GM10266 (cell line): ENCODE measurements around the gene FNDC3B.
"Not testable (repeated sequence)": the region's sequence is repeated elsewhere in the genome, so short reads cannot be mapped to it uniquely, and the experiment has no call there.

Experiments used
- DNase-seq: peaks from one replicate; pipeline ENCODE4 v3.0.0; 2012; ENCODE audit errors: extremely low spot score
- TF ChIP-seq, protein P1 (sequence below): IDR thresholded peaks from 2 replicates; pipeline ENCODE4 v1.5.1; 2012; ENCODE audit warnings: mild to moderate bottlenecking, low read depth; ENCODE audit not compliant: control insufficient read depth, insufficient read depth; ENCODE audit errors: missing control alignments

FNDC3B gene

GRCh38 chr3:172235698-172236097 lies 196.3 kb downstream of the FNDC3B start:
- DNase-seq: no peak
- TF ChIP-seq, protein P1, sequence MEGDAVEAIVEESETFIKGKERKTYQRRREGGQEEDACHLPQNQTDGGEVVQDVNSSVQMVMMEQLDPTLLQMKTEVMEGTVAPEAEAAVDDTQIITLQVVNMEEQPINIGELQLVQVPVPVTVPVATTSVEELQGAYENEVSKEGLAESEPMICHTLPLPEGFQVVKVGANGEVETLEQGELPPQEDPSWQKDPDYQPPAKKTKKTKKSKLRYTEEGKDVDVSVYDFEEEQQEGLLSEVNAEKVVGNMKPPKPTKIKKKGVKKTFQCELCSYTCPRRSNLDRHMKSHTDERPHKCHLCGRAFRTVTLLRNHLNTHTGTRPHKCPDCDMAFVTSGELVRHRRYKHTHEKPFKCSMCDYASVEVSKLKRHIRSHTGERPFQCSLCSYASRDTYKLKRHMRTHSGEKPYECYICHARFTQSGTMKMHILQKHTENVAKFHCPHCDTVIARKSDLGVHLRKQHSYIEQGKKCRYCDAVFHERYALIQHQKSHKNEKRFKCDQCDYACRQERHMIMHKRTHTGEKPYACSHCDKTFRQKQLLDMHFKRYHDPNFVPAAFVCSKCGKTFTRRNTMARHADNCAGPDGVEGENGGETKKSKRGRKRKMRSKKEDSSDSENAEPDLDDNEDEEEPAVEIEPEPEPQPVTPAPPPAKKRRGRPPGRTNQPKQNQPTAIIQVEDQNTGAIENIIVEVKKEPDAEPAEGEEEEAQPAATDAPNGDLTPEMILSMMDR: no peak

DNA sequence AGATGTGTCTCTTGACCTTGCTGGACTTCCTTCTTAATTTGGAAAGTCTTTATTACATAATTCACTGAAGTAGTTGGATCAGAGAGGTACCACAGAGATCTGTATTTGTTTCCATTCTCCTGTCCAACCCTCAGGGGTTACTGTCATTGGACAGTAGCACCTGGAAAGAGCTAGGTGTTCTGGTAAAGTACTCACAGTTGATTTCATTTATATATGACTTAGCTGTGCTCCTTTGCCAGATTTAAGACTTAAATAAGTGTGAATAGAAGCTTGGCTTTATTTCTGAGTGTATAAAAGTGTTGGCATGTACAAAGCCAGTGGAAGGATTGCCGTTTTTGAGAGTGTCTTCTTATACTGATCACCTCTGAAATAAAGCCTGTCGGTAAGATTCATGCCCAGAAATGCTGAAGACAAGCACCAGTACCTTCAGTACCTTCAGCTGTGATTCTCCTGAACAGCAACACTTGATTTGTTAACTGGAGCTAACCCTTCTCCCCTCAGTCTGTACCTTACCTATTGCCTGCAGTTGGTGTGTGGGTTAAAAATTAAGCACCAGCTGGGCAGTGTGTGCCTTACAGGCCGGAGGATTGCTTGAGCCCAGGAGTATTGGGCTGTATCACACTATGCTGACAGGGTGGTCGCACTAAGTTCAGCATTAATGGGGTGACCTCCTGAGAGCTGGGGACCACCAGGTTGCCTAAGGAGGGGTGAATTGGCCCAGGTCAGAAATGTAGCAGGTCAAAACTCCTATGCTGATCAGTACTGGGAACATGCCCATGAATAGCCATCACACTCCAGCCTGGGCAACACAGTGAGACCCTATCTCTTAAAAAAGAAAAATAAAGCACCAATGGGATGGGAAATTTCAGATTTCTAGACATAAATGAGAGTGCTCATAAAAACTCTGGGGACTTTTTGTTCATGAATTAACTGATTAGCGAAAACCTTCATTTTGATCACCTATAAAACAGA lies 197.7 kb downstream of the FNDC3B start:
- DNase-seq: no peak
- TF ChIP-seq, protein P1: no peak

DNA sequence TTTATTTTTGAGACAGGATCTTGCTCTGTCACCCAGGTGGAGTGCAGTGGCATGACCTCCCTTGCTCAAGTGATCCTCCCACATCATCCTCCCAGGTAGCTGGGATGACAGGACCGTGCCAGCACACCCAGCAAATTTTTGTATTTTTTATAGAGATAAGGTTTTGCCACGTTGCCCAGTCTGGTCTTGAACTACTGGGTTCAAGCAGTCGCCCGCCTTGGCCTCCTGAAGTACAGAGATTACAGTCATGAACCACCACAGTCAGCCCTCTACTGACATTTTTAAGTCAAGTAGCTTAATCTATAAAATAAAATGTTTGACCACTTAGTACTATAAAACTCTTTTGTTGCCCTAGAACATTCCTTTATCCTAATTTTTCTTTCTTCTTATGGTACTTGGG lies 198.8 kb downstream of the FNDC3B start:
- TF ChIP-seq, protein P1: no peak
- DNase-seq: no peak

DNA sequence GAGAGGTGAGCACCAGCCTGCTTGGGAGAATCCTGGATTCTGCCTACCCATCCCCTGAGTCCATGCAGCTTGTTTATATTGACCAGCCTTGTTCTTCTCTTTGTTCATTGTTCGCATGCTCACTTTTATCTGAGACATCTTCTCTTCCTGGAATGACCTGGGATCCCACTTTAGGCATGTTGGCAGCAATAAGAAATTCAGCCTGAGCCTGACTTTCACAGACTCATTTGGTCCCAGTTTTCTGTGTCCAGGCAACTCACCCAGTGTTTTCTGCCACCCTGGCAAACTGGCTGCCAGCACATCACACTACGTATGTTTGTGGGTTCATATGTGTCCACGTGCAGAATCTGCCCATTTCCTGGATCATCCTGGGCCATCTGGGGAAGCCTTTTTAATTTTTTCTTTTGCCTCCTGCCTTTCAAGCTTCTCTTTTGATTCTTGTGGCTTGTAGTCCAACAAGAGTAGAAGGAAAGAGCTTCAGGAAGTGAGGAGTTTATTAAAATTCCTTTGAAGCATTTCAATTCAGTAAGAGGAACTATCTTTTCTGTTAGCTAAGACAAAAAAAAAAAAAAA lies 199.9 kb downstream of the FNDC3B start:
- no peak for DNase-seq
- TF ChIP-seq, protein P1: no peak

- TF ChIP-seq, protein P1: no peak
- no peak for DNase-seq
Observed at GRCh38 chr3:172241405-172241804, 202.0 kb downstream of the FNDC3B start.

DNA sequence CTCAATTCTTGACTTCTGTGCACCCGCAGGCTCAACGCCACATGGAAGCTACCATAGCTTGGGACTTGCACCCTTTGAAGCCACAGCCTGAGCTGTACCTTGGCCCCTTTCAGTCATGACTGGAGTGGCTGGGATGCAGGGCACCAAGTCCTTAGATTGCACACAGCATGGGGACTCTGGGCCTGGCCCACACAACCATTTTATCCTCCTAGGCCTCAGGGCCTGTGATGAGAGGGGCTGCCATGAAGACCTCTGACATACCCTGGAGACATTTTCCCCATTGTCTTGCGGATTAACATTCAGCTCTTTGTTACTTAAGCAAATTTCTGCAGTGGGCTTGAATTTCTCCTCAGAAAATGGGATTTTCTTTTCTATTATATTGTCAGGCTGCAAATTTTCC lies 203.1 kb downstream of the FNDC3B start:
- not testable (repeated sequence) for DNase-seq

GRCh38 chr3:172243376-172243775 lies 204.0 kb downstream of the FNDC3B start:
- not testable (repeated sequence) for DNase-seq

GRCh38 chr3:172244011-172244410 lies 204.6 kb downstream of the FNDC3B start:
- TF ChIP-seq, protein P1: no peak
- no peak for DNase-seq
